Activated CD4-positive, alpha-beta T cell treated with anti-CD3 and anti-CD28 coated beads, Interleukin-2, amount 10 ng/mL, durations not matched to agents 24 days and 14 days (primary cell): Measurements from ENCODE around the gene OPCML. TPM values are rescaled to one million over a fixed set of nuclear protein-coding genes. Genes with fewer than 3 reads are reported as not detected.

Experiments used
- DNase-seq: peaks from one replicate; pipeline ENCODE4 v3.0.0; 2022
- H3K27ac Mint-ChIP-seq: one replicate; pipeline ENCODE4 v1.8.0; 2022; ENCODE audit warnings: mild to moderate bottlenecking, mixed read lengths
- H3K27me3 Mint-ChIP-seq: one replicate; pipeline ENCODE4 v1.8.0; 2022; ENCODE audit warnings: mixed read lengths
- H3K36me3 Mint-ChIP-seq: one replicate; pipeline ENCODE4 v1.8.0; 2022; ENCODE audit warnings: low read depth, mild to moderate bottlenecking, mixed read lengths
- H3K4me1 Mint-ChIP-seq: one replicate; pipeline ENCODE4 v1.8.0; 2021; ENCODE audit warnings: mixed read lengths
- H3K4me3 Mint-ChIP-seq: one replicate; pipeline ENCODE4 v1.8.0; 2022; ENCODE audit warnings: mild to moderate bottlenecking, moderate library complexity, mixed read lengths
- H3K9me3 Mint-ChIP-seq: one replicate; pipeline ENCODE4 v1.8.0; 2021; ENCODE audit warnings: mixed read lengths
- intact Hi-C: fragments of 100-400 bp; cut with micrococcal nuclease; formaldehyde crosslinking; loops from one replicate; pipeline ENCODE4 v1.15.1; 2023
- total RNA-seq: library from RNA; stranded (reverse); gene quantifications from 2 replicates; pipeline ENCODE4 v1.2.3, GENCODE V29; 2022

Gene OPCML
- total RNA-seq, 1 donor from 2014 or later: not detected

GRCh38 chr11:132674151-132674550, 858.1 kb downstream of the OPCML start:
- Mint-ChIP-seq H3K27me3 (no peaks in the 10 kb centered on the region), H3K9me3 (no peaks in the 10 kb centered on the region), H3K36me3 (no peaks in the 10 kb centered on the region), H3K4me3 (no peak overlapping the region), H3K4me1 (no peaks in the 10 kb centered on the region), H3K27ac (no peak overlapping the region)
- no peak for DNase-seq
- intact Hi-C loops: no loop called here

DNA sequence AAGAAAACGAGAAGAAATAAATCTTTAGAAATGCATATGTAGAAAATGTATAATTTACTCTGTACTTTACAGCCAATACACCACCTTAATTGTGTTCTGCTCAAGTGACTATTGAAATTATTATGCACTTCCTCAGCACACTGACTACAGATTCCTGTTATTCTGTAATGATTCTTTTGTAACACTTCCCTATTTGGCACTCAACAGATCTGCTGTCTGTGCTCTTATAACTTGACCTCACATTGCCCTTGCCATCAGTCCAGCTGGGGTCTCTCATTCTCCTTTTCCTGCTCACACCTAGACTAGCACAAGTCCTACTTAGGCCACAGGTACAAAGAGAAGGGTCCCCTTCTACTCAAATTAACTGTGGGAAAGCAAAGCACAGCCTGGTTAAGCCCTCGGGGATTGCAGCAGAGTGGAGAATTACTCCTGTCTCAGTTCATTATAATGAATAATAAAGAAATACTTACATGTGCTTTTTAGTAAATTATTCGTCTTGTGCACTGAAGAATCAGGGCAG, 860.4 kb downstream of the OPCML start:
- DNase-seq: no peak
- H3K4me1 Mint-ChIP-seq: no peaks in the 10 kb centered on the region
- H3K4me3 Mint-ChIP-seq: no peak overlapping the region
- no peak overlapping the region for H3K27ac Mint-ChIP-seq
- no peaks in the 10 kb centered on the region for H3K9me3 Mint-ChIP-seq
- intact Hi-C loops: no loop called here
- H3K27me3 Mint-ChIP-seq: no peaks in the 10 kb centered on the region
- no peaks in the 10 kb centered on the region for H3K36me3 Mint-ChIP-seq

GRCh38 chr11:132670921-132671675, 861.2 kb downstream of the OPCML start:
- no peaks in the 10 kb centered on the region for H3K4me1 Mint-ChIP-seq
- no peak overlapping the region for H3K4me3 Mint-ChIP-seq
- DNase-seq: no peak
- H3K27me3 Mint-ChIP-seq: no peaks in the 10 kb centered on the region
- intact Hi-C loops: no loop called here
- no peaks in the 10 kb centered on the region for H3K36me3 Mint-ChIP-seq
- H3K9me3 Mint-ChIP-seq: no peaks in the 10 kb centered on the region
- H3K27ac Mint-ChIP-seq: no peak overlapping the region

DNA sequence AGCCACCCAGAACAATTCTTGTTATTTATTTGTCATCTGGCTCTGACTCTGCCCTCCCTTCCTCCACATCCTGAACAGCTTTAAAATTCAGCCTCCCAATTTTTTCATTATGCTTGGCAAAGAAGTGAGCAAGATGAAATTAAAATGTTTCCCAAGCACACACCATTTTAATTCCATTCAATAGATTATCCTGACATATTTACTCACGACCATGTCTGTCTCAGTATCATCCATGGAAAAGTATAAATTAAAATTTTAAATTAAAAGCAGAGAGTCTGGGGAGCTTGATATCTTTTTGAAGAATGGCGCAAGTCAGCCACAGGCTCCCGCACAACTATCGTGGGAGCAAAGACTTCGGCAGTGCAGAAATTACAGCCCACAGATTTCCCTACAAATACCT, 862.4 kb downstream of the OPCML start:
- Mint-ChIP-seq H3K4me1 (no peaks in the 10 kb centered on the region), H3K36me3 (no peaks in the 10 kb centered on the region), H3K27ac (no peak overlapping the region), H3K27me3 (no peaks in the 10 kb centered on the region), H3K9me3 (no peaks in the 10 kb centered on the region), H3K4me3 (no peak overlapping the region)
- DNase-seq: no peak
- intact Hi-C loops: no loop called here

- intact Hi-C loops: no loop called here
- no peaks in the 10 kb centered on the region for H3K36me3 Mint-ChIP-seq
- H3K4me1 Mint-ChIP-seq: no peaks in the 10 kb centered on the region
- H3K27ac Mint-ChIP-seq: no peak overlapping the region
- no peak for DNase-seq
- no peaks in the 10 kb centered on the region for H3K9me3 Mint-ChIP-seq
- no peak overlapping the region for H3K4me3 Mint-ChIP-seq
- H3K27me3 Mint-ChIP-seq: no peaks in the 10 kb centered on the region
These were observed 867.1 kb downstream of the OPCML start for GRCh38 chr11:132665205-132665604.

DNA sequence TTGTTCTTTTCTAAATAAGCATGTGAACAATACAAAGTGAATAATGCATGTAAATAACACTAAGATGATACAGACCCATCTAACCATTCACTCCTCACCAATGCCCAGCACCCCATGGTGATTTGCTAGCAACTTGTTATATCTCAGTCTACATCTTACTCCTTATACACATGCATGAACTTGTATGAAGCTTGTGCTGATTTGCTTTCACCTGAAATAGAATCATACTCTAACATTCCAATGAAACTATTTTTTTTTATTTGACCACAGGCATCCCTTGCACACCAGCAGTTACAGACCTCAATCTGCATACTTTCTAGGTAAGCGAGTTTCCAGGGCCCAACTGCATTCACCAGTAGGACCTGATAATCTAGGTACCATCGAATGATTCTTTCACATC, 873.6 kb downstream of the OPCML start:
- intact Hi-C loops: no loop called here
- no peak for DNase-seq
- Mint-ChIP-seq H3K4me1 (no peaks in the 10 kb centered on the region), H3K27ac (no peak overlapping the region), H3K4me3 (no peak overlapping the region), H3K27me3 (no peaks in the 10 kb centered on the region), H3K36me3 (no peaks in the 10 kb centered on the region), H3K9me3 (no peaks in the 10 kb centered on the region)

DNA sequence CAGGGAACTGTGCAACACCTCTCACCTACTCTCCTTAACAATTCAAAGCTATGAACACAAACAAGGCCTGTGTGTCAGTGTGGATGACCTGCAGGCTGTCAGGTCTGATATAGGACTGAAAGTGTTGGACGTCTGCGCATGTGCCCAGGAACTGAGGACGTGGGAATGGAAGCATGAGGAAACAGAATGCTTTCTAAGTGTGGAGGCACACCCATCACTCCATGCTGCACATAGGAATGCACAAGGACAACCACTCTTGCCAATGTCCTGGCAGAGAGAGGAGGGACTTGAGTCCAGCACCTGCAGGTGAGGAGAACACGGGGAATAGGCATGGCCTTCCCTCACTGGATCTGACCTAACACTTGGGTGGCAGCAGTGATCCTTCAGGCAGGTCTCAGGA, 874.3 kb downstream of the OPCML start:
- Mint-ChIP-seq H3K36me3 (no peaks in the 10 kb centered on the region), H3K27ac (no peak overlapping the region), H3K27me3 (no peaks in the 10 kb centered on the region), H3K9me3 (peaks cover 3% of the 10 kb centered on the region), H3K4me3 (no peak overlapping the region), H3K4me1 (no peaks in the 10 kb centered on the region)
- intact Hi-C loops: no loop called here
- no peak for DNase-seq

GRCh38 chr11:132655187-132655855, 877.0 kb downstream of the OPCML start:
- DNase-seq: no peak
- Mint-ChIP-seq H3K27me3 (no peaks in the 10 kb centered on the region), H3K36me3 (no peaks in the 10 kb centered on the region), H3K9me3 (peaks cover 3% of the 10 kb centered on the region), H3K4me3 (no peak overlapping the region), H3K27ac (no peak overlapping the region), H3K4me1 (no peaks in the 10 kb centered on the region)
- intact Hi-C loops: no loop called here

- no peaks in the 10 kb centered on the region for H3K27me3 Mint-ChIP-seq
- H3K27ac Mint-ChIP-seq: no peak overlapping the region
- no peak overlapping the region for H3K4me3 Mint-ChIP-seq
- no peaks in the 10 kb centered on the region for H3K4me1 Mint-ChIP-seq
- no peak for DNase-seq
- H3K36me3 Mint-ChIP-seq: no peaks in the 10 kb centered on the region
- peaks cover 3% of the 10 kb centered on the region for H3K9me3 Mint-ChIP-seq
- intact Hi-C loops: no loop called here
These were observed 879.1 kb downstream of the OPCML start for GRCh38 chr11:132653237-132653636.

GRCh38 chr11:132650969-132651720, 881.2 kb downstream of the OPCML start:
- Mint-ChIP-seq H3K36me3 (no peaks in the 10 kb centered on the region), H3K9me3 (peaks cover 3% of the 10 kb centered on the region), H3K27me3 (no peaks in the 10 kb centered on the region), H3K27ac (no peak overlapping the region), H3K4me1 (no peaks in the 10 kb centered on the region), H3K4me3 (no peak overlapping the region)
- no peak for DNase-seq
- intact Hi-C loops: no loop called here

DNA sequence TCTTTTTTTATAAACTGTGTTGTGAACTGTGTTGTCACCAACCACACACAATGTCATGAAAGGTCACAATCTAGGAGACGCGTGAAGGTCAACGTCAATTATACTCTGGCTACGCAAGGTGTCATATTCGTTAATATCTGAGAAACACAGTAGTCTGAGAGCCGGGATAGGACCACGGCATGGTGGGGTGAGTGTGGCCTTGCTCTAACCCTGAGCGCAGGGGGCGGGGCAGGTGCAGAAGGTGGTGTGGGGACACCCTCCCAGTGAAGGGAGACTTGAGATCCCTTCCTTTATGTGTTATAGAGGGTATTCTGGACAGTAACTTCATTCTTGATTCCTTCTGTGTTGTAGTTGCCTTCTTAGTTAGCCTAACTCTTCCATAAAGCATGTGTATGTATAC, 883.0 kb downstream of the OPCML start:
- H3K36me3 Mint-ChIP-seq: no peaks in the 10 kb centered on the region
- no peaks in the 10 kb centered on the region for H3K27me3 Mint-ChIP-seq
- intact Hi-C loops: no loop called here
- no peaks in the 10 kb centered on the region for H3K4me1 Mint-ChIP-seq
- H3K27ac Mint-ChIP-seq: no peak overlapping the region
- DNase-seq: no peak
- H3K9me3 Mint-ChIP-seq: peaks cover 6% of the 10 kb centered on the region
- H3K4me3 Mint-ChIP-seq: no peak overlapping the region

- H3K27me3 Mint-ChIP-seq: no peaks in the 10 kb centered on the region
- H3K4me3 Mint-ChIP-seq: no peak overlapping the region
- no peak for DNase-seq
- H3K27ac Mint-ChIP-seq: no peak overlapping the region
- no peaks in the 10 kb centered on the region for H3K36me3 Mint-ChIP-seq
- intact Hi-C loops: no loop called here
- H3K4me1 Mint-ChIP-seq: no peaks in the 10 kb centered on the region
- peaks cover 6% of the 10 kb centered on the region for H3K9me3 Mint-ChIP-seq
These were observed 883.5 kb downstream of the OPCML start for GRCh38 chr11:132648851-132649250.

- Mint-ChIP-seq H3K4me1 (no peaks in the 10 kb centered on the region), H3K27ac (no peak overlapping the region), H3K36me3 (no peaks in the 10 kb centered on the region), H3K9me3 (peaks cover 3% of the 10 kb centered on the region), H3K4me3 (no peak overlapping the region), H3K27me3 (no peaks in the 10 kb centered on the region)
- no peak for DNase-seq
- intact Hi-C loops: no loop called here
These were observed 885.4 kb downstream of the OPCML start for GRCh38 chr11:132646890-132647289.
